ENCODE measurements around the gene GSPT1. TPM values are rescaled to one million over a fixed set of nuclear protein-coding genes. Genes with fewer than 3 reads are reported as not detected.

GSPT1 gene
- total RNA-seq, 1 experiment from 2014 or later = 194 TPM

- Histone ChIP-seq H3K27me3 (ENCODE audit: control insufficient read depth, insufficient read depth, low read length) (no peaks in the 10 kb centered on the region), H3K4me1 (ENCODE audit: control insufficient read depth, insufficient read depth, low read length) (no peaks in the 10 kb centered on the region), H3K27ac (ENCODE audit: low read length) (no peak overlapping the region), H3K36me3 (ENCODE audit: control insufficient read depth, insufficient read depth, low read length) (peaks cover 12% of the 10 kb centered on the region), H3K9me3 (ENCODE audit: control insufficient read depth, insufficient read depth, low read depth, low read length) (no peaks in the 10 kb centered on the region), H3K4me3 (ENCODE audit: low read depth in 2 of 2, low read length in 2 of 2) (no peak overlapping the region)
- DNase-seq (ENCODE audit: low read depth, low spot score) (no peak), ATAC-seq (no peak)
- no TSS peak for BruUV-seq (replicated peaks)
- ChIA-PET POLR2A (interaction anchor here (0.7 kb wide), 1 partner anchor 22 kb away, joined by 3 read pairs; no protein-coding TSS in a partner anchor), CTCF (no interaction called here)
- in situ Hi-C loops (cut with HindIII; ENCODE audit: low pct_unique_long_range_greater_than_20kb, low sequenced_read_pairs) (no loop called here), intact Hi-C loops (cut with micrococcal nuclease; ENCODE audit: unreplicated experiment) (no loop called here)
- TF ChIP-seq, protein P1, sequence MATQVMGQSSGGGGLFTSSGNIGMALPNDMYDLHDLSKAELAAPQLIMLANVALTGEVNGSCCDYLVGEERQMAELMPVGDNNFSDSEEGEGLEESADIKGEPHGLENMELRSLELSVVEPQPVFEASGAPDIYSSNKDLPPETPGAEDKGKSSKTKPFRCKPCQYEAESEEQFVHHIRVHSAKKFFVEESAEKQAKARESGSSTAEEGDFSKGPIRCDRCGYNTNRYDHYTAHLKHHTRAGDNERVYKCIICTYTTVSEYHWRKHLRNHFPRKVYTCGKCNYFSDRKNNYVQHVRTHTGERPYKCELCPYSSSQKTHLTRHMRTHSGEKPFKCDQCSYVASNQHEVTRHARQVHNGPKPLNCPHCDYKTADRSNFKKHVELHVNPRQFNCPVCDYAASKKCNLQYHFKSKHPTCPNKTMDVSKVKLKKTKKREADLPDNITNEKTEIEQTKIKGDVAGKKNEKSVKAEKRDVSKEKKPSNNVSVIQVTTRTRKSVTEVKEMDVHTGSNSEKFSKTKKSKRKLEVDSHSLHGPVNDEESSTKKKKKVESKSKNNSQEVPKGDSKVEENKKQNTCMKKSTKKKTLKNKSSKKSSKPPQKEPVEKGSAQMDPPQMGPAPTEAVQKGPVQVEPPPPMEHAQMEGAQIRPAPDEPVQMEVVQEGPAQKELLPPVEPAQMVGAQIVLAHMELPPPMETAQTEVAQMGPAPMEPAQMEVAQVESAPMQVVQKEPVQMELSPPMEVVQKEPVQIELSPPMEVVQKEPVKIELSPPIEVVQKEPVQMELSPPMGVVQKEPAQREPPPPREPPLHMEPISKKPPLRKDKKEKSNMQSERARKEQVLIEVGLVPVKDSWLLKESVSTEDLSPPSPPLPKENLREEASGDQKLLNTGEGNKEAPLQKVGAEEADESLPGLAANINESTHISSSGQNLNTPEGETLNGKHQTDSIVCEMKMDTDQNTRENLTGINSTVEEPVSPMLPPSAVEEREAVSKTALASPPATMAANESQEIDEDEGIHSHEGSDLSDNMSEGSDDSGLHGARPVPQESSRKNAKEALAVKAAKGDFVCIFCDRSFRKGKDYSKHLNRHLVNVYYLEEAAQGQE (IDR thresholded peaks at IDR 0.05; ENCODE audit: insufficient read depth in 1 of 2, low read depth in 2 of 2, low read length in 1 of 2) = no peak
- TF ChIP-seq CTCF (IDR thresholded peaks at IDR 0.05) (no peak), TCF7L2 (IDR thresholded peaks at IDR 0.05; ENCODE audit: low read depth, low read length) (no peak), POLR2AphosphoS5 (IDR thresholded peaks at IDR 0.05; ENCODE audit: low read depth, low read length) (no peak), SIN3A (IDR thresholded peaks at IDR 0.05; ENCODE audit: borderline replicate concordance, insufficient read depth, low read depth, low read length) (no peak)
Observed at GRCh38 chr16:11896486-11897176, 19.1 kb downstream of the GSPT1 start.

DNA sequence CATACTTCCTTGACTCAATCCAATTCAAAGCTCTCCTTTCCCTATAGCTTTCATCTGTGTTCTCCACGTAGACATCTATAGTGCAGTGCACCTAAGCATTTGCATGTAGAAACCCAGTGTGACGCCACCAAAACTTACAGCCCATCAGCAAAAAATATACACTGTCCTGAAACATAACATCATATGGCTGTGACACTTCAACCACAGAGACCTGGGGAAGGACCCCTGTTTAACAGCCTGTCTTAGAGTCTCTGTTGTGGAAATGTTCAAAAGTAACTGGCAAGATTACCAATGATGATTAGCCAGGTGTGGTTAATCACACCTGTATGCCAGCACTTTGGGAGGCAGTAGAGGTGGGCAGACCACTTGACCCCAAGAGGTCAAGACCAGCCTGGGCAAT lies 22.2 kb downstream of the GSPT1 start:
- no peaks in the 10 kb centered on the region for H3K27me3 ChIP-seq (ENCODE audit: control insufficient read depth, insufficient read depth, low read length)
- intact Hi-C loops (cut with micrococcal nuclease; ENCODE audit: unreplicated experiment) (no loop called here), in situ Hi-C loops (cut with HindIII; ENCODE audit: low pct_unique_long_range_greater_than_20kb, low sequenced_read_pairs) (no loop called here)
- no peak overlapping the region for H3K27ac ChIP-seq (ENCODE audit: low read length)
- ChIA-PET CTCF (no interaction called here), POLR2A (interaction anchor here (0.5 kb wide), 1 partner anchor 174 kb away, joined by 3 read pairs; no protein-coding TSS in a partner anchor)
- H3K4me1 ChIP-seq (ENCODE audit: control insufficient read depth, insufficient read depth, low read length) = no peaks in the 10 kb centered on the region
- no peak overlapping the region for H3K4me3 ChIP-seq (ENCODE audit: low read depth in 2 of 2, low read length in 2 of 2)
- no peaks in the 10 kb centered on the region for H3K9me3 ChIP-seq (ENCODE audit: control insufficient read depth, insufficient read depth, low read depth, low read length)
- ATAC-seq = no peak
- H3K36me3 ChIP-seq (ENCODE audit: control insufficient read depth, insufficient read depth, low read length) = peaks cover 21% of the 10 kb centered on the region
- BruUV-seq (replicated peaks) = no TSS peak
- TF ChIP-seq SIN3A (IDR thresholded peaks at IDR 0.05; ENCODE audit: borderline replicate concordance, insufficient read depth, low read depth, low read length) = no peak
- no peak for TF ChIP-seq TCF7L2 (IDR thresholded peaks at IDR 0.05; ENCODE audit: low read depth, low read length)
- TF ChIP-seq, protein P1 (IDR thresholded peaks at IDR 0.05; ENCODE audit: insufficient read depth in 1 of 2, low read depth in 2 of 2, low read length in 1 of 2) = no peak
- no peak for TF ChIP-seq CTCF (IDR thresholded peaks at IDR 0.05)
- no peak for TF ChIP-seq POLR2AphosphoS5 (IDR thresholded peaks at IDR 0.05; ENCODE audit: low read depth, low read length)
- DNase-seq (ENCODE audit: low read depth, low spot score) = no peak

Measured in Panc1 (cell line).